Testis (tissue), 2 donors: ENCODE data around the gene NFIB.

ENCODE experiments used
- CTCF ChIP-seq, 3 experiments: fragments of 450-650 bp in 2 of 3; fragments of 200-600 bp in 1 of 3; sonication (generic) in 1 of 3; IDR thresholded peaks; one replicate each; pipeline ENCODE4 v1.5.1; 2016 to 2019; ENCODE audit warnings: antibody characterized with exemption in 3 of 3, mild to moderate bottlenecking in 2 of 3, moderate library complexity in 1 of 3
- POLR2A ChIP-seq: fragments of 450-650 bp; IDR thresholded peaks from one replicate; pipeline ENCODE4 v1.6.1; 2017; ENCODE audit warnings: antibody characterized with exemption, mild to moderate bottlenecking, moderate library complexity

- TF ChIP-seq CTCF (IDR thresholded peaks at IDR 0.05) (no peak), POLR2A (no peak)
Observed at GRCh38 chr9:14159440-14160216, 154.3 kb downstream of the NFIB start.
